HG03354 (cell line): ENCODE data around the gene LRRC73.
"Not testable (repeated sequence)": the region's sequence is repeated elsewhere in the genome, so short reads cannot be mapped to it uniquely, and the experiment has no call there.

ENCODE experiments used
- ATAC-seq: cut with Tn5 transposase; IDR thresholded peaks from one replicate; pipeline ENCODE4 v1.9.1; 2021; ENCODE audit warnings: mild to moderate bottlenecking; ENCODE audit not compliant: unreplicated experiment, poor library complexity, severe bottlenecking

The LRRC73 gene, protein sequence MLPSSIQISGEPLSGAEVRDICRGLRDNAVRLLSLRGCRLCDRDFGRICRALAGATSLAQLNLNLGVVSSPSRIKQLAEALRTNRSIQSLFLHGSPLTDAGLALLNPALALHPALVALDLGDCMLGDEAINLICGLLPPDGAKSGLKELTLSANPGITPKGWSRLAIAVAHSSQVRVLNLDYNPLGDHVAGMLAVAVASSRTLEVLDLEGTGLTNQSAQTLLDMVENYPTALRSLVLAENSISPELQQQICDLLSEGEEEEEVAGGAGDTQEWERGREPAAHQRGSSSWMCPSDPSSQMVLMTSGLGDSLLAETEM

GRCh38 chr6:43509984-43510826 is at the start of gene LRRC73:
LRRC73 (minus strand) TSS chr6:43510346; CDS start chr6:43509785, 561 bp downstream.
- ATAC-seq = peak; percentile 72

- no peak for ATAC-seq
Observed at GRCh38 chr6:43559328-43559727, 49.2 kb upstream of the LRRC73 start.

- not testable (repeated sequence) for ATAC-seq
Observed at GRCh38 chr6:43557620-43558019, 47.5 kb upstream of the LRRC73 start.

DNA sequence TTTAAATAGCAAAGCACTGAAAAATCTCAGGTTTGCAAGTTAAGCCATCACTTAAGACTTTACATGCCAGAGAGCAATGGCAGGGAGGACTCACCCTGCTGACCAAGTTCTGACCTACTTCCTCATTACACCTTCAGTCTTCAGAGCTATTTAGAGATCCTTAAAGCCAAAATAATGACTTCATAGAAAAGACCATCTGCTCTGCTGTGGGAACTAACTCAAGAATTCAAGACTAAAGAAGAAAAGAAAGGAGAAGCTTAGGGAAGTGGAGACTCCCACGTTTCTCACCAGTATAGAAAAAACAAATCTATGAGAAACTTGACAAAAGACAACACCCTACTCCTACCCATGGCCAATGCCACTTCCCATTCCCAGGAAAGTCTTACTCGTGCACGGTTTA is 37.1 kb upstream of the LRRC73 start:
- no peak for ATAC-seq

- no peak for ATAC-seq
Observed at GRCh38 chr6:43544461-43544860, 34.3 kb upstream of the LRRC73 start.

DNA sequence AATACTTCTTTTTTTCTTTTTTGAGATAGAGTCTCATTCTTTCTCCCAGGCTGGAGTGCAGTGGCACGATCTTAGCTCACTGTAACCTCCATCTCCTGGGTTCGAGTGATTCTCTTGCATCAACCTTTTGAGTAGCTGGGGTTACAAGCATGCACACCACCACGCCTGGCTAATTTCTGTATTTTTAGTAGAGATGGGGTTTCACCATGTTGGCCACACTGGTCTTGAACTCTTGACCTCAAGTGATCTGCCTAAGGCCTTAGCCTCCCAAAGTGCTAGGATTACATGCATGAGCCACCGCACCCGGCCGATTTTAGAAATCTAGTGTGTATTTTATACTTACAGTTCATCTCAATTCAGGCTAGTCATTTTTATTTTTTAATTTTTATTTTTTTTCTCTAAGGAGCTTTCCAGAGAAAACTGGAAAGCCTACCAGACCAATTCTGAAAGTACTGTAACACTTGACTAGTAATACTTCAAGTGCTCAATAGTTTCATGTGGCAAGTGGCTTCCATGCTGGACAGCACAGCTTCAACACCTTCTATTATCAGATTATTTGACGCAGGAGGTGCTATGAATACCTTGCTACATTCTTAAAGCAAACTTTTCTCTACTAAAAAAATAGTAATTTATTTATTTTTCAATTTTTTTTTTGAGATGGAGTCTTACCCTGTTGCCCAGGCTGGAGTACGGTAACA is 31.8 kb upstream of the LRRC73 start:
- no peak for ATAC-seq

GRCh38 chr6:43540507-43540906 is 30.4 kb upstream of the LRRC73 start:
- ATAC-seq = no peak

GRCh38 chr6:43539409-43539808 is 29.3 kb upstream of the LRRC73 start:
- ATAC-seq = not testable (repeated sequence)

GRCh38 chr6:43538986-43539385 is 28.8 kb upstream of the LRRC73 start:
- not testable (repeated sequence) for ATAC-seq

GRCh38 chr6:43532201-43532600 is 22.1 kb upstream of the LRRC73 start:
- ATAC-seq = no peak

DNA sequence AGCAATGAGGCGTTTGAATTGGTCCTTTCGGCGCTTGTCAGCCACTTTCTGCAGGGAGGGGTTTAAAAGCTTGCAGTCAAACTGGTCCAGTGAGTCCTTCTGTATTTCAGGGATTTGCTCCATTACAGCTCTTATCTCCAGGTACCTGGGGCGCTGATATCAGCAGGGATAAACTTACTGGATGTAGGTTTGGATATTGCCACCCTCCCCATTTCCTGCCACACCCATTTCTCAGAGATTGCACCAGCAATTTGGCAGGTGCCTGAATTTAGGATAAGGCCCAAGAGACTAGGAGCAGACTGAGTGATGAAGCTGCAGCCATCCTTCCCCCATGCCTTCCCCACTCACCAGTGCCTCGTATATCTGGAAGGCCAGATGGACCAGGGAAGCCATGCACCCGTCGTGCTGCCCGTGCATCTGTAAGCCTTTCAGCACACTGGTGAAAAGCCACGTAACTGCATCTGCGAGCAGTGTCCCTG is 14.4 kb upstream of the LRRC73 start:
- ATAC-seq = no peak

DNA sequence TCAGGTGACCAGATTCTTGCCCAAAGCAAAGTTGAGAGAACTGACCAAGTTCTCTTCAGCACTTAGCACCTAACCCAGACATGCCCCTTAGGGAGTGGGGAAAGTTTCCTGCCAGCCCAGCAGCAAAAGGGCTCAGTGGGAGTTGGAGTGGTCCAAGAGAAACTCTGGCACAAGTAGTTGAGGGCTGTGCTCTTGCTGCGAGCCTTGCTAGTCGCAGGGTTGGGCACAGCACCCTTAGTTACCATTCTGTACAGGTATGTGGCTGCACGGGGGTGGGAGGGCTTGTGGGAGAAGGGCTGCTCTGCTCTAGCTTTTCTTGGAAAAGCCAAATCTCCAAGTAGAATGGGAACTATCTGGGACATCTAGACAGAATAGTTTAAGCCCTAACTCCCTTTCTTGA is 13.1 kb upstream of the LRRC73 start:
- ATAC-seq = no peak

DNA sequence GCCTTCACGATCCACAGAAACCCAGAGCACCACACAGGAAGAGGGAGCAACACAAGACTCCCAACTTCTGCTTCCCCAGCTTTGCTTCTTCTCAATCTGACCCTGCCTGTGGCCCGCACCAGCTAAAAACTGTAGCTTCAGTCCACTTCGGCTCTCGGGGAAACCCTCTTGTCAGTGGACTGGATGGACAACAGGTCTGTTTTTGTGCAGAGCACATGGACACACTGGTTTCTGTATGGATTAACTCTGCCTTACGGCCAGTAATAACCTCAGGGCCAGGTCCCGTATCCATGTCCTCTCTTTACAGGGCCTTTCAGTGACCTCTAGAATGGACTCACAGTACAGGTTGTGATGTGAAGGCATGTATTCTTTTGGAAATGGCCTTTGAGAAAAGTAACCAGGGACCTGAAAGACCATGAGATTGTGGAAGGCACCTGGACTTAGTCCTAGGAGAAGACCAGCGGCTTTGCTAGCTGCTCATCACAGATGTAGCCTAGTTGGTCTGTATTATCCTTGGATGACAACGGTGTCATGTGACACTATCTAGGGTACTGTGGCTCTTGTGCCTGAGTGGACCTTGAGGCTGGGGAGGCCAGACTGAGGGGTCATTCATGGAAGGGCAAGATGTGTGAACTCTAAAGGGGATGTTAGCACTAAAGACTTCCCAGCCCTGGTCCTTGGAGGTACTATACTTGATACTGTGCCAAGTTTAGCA is 12.6 kb upstream of the LRRC73 start:
- no peak for ATAC-seq

- ATAC-seq = no peak
Observed at GRCh38 chr6:43521836-43522235, 11.7 kb upstream of the LRRC73 start.

DNA sequence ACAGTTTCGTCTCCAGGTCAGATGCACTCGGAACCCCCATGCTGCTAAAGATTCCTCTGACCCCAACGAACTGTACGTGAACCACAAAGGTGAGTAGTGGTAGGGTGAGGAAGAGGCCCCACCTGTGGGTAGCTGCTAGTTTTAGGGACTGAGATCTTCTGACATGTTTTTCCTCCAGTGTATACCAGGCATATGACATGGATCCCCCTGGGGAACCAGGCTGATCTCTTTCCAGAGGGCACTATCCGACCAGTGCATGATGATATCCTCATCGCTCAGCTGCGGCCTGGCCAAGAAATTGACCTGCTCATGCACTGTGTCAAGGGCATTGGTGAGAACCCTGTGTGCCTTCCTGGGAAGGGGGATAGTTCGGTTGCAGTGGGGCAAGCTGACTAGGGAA is 10.0 kb upstream of the LRRC73 start:
- no peak for ATAC-seq

GRCh38 chr6:43517505-43518357 is 7.6 kb upstream of the LRRC73 start:
- no peak for ATAC-seq

DNA sequence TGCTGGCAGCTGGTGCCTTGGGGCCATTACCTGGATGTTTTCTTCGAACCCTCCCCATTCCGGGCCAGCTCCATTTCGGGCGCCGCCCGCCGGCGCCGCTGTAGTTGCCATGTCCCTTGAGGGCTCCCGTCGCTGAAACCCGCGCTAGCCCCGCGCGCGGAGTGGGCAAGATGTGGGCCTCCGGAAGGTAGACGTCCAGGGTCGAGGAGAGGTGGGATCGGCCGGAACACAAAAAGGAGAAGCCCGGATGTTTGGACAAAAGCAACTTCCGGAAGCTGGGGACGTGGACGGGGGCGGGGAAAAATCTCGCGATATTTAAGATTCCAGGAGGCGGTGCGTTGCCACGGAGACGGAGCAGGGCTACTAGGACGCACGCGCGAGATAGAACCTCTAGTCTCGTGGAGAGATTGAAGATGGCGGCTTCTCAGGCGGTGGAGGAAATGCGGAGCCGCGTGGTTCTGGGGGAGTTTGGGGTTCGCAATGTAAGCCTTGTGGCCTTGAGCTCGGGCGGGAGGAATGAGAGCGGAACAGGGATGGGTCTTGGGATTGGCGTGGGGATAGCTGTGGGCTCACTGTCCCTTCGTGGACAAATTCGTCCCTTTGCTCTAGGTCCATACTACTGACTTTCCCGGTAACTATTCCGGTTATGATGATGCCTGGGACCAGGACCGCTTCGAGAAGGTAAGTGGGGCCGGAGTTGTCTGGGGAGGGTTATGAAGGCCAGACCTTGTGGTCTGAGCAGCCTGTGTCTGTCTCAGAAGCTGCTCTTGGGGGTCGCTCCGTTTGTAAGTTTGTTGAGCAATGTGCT is 6.8 kb upstream of the LRRC73 start, which contains the start of the genes POLR1C and YIPF3:
POLR1C (plus strand) TSS at position 393 of the 808 bp plus-strand sequence; CDS start at position 414, 21 bp downstream.
YIPF3 (minus strand) TSS at position 230 of the 808 bp plus-strand sequence; CDS start at position 111, 119 bp downstream.
- ATAC-seq = peak; percentile 90

DNA sequence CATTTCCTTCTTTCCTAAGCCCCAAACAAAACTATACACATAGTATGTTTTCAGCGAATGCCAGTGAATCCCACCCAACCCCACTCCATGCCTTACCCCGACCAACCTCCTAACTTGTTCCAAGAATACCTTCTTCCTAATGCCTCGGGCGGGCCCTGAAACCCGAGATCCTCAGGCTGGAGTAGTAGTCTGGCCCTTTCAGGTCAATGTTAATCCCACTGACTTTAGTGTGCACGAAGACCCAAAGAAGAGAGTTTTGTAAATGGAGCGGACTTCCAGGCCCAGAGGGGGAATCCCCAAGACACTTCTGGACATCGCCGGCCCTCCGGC is 6.2 kb upstream of the LRRC73 start:
- ATAC-seq = no peak
